NCI-H748 (cell line): Measurements from ENCODE around the gene TIA1.
A peak's percentile ranks its signal among the peaks of the same experiment; 100 is the strongest.
"Not testable (repeated sequence)": the region's sequence is repeated elsewhere in the genome, so short reads cannot be mapped to it uniquely, and the experiment has no call there.

Source experiments
- DNase-seq: peaks from one replicate; lab custom pipeline; 2025; ENCODE audit not compliant: unreplicated experiment; lab: John Stamatoyannopoulos, UW

Gene TIA1

GRCh38 chr2:70248181-70248847 is at the start of gene TIA1:
Gene TIA1 (minus strand): TSS chr2:70248628. CDS start chr2:70248430, 198 bp downstream.
- peak; percentile 98 for DNase-seq

- not testable (repeated sequence) for DNase-seq
These were observed 49.4 kb upstream of the TIA1 start for GRCh38 chr2:70297828-70298227.

- no peak for DNase-seq
These were observed 35.2 kb upstream of the TIA1 start for GRCh38 chr2:70283500-70284191.

GRCh38 chr2:70282439-70282838 is 34.0 kb upstream of the TIA1 start:
- no peak for DNase-seq

- DNase-seq = no peak
These were observed 31.9 kb upstream of the TIA1 start for GRCh38 chr2:70280242-70280798.

- no peak for DNase-seq
These were observed 21.9 kb upstream of the TIA1 start for GRCh38 chr2:70270323-70270722.

- DNase-seq = not testable (repeated sequence)
These were observed 21.2 kb upstream of the TIA1 start for GRCh38 chr2:70269422-70270302.

- DNase-seq = not testable (repeated sequence)
These were observed 18.5 kb upstream of the TIA1 start for GRCh38 chr2:70266925-70267324.

GRCh38 chr2:70261501-70261900 is 13.1 kb upstream of the TIA1 start:
- DNase-seq = no peak

GRCh38 chr2:70258532-70258875 is 10.1 kb upstream of the TIA1 start:
- no peak for DNase-seq

GRCh38 chr2:70255637-70256314 is 7.3 kb upstream of the TIA1 start:
- DNase-seq = no peak

GRCh38 chr2:70250434-70250833 is 2.0 kb upstream of the TIA1 start:
- DNase-seq = no peak

- DNase-seq = peak; percentile 28
These were observed 856 bp downstream of the TIA1 start for GRCh38 chr2:70247364-70248180.

GRCh38 chr2:70243806-70244584 is 4.4 kb downstream of the TIA1 start:
- DNase-seq = no peak

GRCh38 chr2:70242552-70242951 is 5.9 kb downstream of the TIA1 start:
- no peak for DNase-seq

- no peak for DNase-seq
These were observed 7.1 kb downstream of the TIA1 start for GRCh38 chr2:70241340-70241739.

- DNase-seq = no peak
These were observed 7.8 kb downstream of the TIA1 start for GRCh38 chr2:70240599-70240998.

GRCh38 chr2:70233926-70234325 is 14.5 kb downstream of the TIA1 start:
- DNase-seq = no peak

- DNase-seq = no peak
These were observed 21.6 kb downstream of the TIA1 start for GRCh38 chr2:70226781-70227180.
